A673 (cell line): ENCODE measurements around the gene CERS6. TPM values are rescaled to one million over a fixed set of nuclear protein-coding genes. Genes with fewer than 3 reads are reported as not detected.
A peak's percentile ranks its signal among the peaks of the same experiment; 100 is the strongest.

Experiments
- BruUV-seq: library from RNA; stranded (reverse); fragments of 400-500 nt; replicated peaks from 2 replicates; lab custom pipeline; 2021; lab: Mats Ljungman, UMichigan
- CTCF ChIA-PET: fragments of 300-600 bp; sonication (Branson Sonifier 250); formaldehyde crosslinking; loops from one replicate; lab custom pipeline; 2022; ENCODE audit warnings: antibody characterized with exemption; lab: Charles Lee
- POLR2A ChIA-PET: fragments of 300-600 bp; sonication (Branson Sonifier 250); formaldehyde crosslinking; loops from one replicate; lab custom pipeline; 2022; ENCODE audit warnings: antibody characterized with exemption; ENCODE audit not compliant: low non-redundant PET; lab: Charles Lee
- DNase-seq: peaks from one replicate; pipeline ENCODE4 v3.0.0-alpha.2; 2015; ENCODE audit warnings: low spot score
- H3K27ac ChIP-seq: fragments of 200-600 bp; sonication (generic); 2 replicates; pipeline ENCODE4 v1.5.1; 2016; ENCODE audit warnings: mixed run types, low read depth, mild to moderate bottlenecking, mixed read lengths, antibody characterized with exemption, low read length; ENCODE audit not compliant: poor library complexity, severe bottlenecking
- H3K27me3 ChIP-seq: fragments of 200-600 bp; sonication (generic); replicated peaks from 2 replicates; pipeline ENCODE4 v1.6.1; 2017; ENCODE audit warnings: mixed run types, low read depth, mild to moderate bottlenecking, mixed read lengths, antibody characterized with exemption, low read length; ENCODE audit not compliant: insufficient read depth, poor library complexity
- H3K36me3 ChIP-seq: fragments of 200-600 bp; sonication (generic); 2 replicates; pipeline ENCODE4 v1.6.1; 2016; ENCODE audit warnings: mixed run types, mild to moderate bottlenecking, mixed read lengths, antibody characterized with exemption, low read length; ENCODE audit not compliant: insufficient read depth, poor library complexity, severe bottlenecking
- H3K4me1 ChIP-seq: fragments of 200-600 bp; sonication (generic); 2 replicates; pipeline ENCODE4 v1.6.1; 2017; ENCODE audit warnings: mixed run types, mild to moderate bottlenecking, mixed read lengths, antibody characterized with exemption, low read length; ENCODE audit not compliant: insufficient read depth, poor library complexity, severe bottlenecking
- H3K4me3 ChIP-seq: fragments of 200-600 bp; sonication (generic); 2 replicates; pipeline ENCODE4 v1.5.1; 2016; ENCODE audit warnings: low read depth, mixed run types, mild to moderate bottlenecking, mixed read lengths, low read length; ENCODE audit not compliant: poor library complexity, severe bottlenecking
- H3K9me3 ChIP-seq: fragments of 200-600 bp; sonication (generic); 2 replicates; pipeline ENCODE4 v1.6.1; 2016; ENCODE audit warnings: mixed run types, low read depth, mild to moderate bottlenecking, mixed read lengths, antibody characterized with exemption, low read length; ENCODE audit not compliant: poor library complexity, severe bottlenecking
- EZH2 ChIP-seq: fragments of 200-600 bp; sonication (generic); IDR thresholded peaks from 2 replicates; pipeline ENCODE4 v1.6.1; 2017; ENCODE audit warnings: borderline replicate concordance, low read depth, mild to moderate bottlenecking, mixed read lengths, antibody characterized with exemption, low read length; ENCODE audit not compliant: poor library complexity, severe bottlenecking
- intact Hi-C: fragments of 100-400 bp; cut with micrococcal nuclease; formaldehyde crosslinking; loops from one replicate; pipeline ENCODE4 v1.10.0; 2022; ENCODE audit not compliant: unreplicated experiment
- total RNA-seq: library from RNA; stranded (reverse); gene quantifications from 2 replicates; pipeline ENCODE4 v1.2.3, GENCODE V29; 2021
- TF ChIP-seq, protein P1 (sequence below): fragments of 300-800, 200-600 bp; sonication (generic); conservative IDR thresholded peaks from 2 replicates; pipeline ENCODE4 v1.5.1; 2017; ENCODE audit warnings: low read depth, mild to moderate bottlenecking, antibody characterized with exemption, low read length, moderate library complexity, mixed read lengths

CERS6 gene
- total RNA-seq, 1 experiment from 2014 or later = 12.4 TPM

DNA sequence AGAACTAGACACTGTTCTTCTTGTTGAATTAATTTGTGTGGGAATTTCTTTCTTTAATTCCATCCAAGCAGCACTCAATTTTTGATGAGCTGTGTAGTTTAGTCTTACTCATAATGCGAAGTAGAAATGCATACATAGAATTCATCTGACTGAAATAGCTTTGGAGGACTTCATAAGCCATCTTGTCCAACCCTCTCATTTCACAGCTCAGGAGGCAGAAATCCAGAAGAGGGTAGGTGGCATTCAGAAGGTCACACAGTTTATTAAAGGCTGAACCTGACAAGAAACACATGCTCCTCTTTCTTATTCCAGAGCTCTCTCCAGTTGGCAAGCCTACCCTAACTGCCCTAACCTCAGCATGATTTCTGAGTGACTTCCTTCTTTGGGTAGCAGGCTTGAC lies 177.1 kb downstream of the CERS6 start:
- ChIA-PET CTCF (interaction anchor here (0.7 kb wide), 1 partner anchor 18 kb away, joined by 3 read pairs; no protein-coding TSS in a partner anchor), POLR2A (no interaction called here)
- H3K27me3 ChIP-seq = no peaks in the 10 kb centered on the region
- no peaks in the 10 kb centered on the region for H3K9me3 ChIP-seq
- no peaks in the 10 kb centered on the region for H3K36me3 ChIP-seq
- no peak overlapping the region for H3K4me3 ChIP-seq
- H3K27ac ChIP-seq = no peak overlapping the region
- intact Hi-C loops = no loop called here
- TF ChIP-seq EZH2 = no peak
- TF ChIP-seq, protein P1, sequence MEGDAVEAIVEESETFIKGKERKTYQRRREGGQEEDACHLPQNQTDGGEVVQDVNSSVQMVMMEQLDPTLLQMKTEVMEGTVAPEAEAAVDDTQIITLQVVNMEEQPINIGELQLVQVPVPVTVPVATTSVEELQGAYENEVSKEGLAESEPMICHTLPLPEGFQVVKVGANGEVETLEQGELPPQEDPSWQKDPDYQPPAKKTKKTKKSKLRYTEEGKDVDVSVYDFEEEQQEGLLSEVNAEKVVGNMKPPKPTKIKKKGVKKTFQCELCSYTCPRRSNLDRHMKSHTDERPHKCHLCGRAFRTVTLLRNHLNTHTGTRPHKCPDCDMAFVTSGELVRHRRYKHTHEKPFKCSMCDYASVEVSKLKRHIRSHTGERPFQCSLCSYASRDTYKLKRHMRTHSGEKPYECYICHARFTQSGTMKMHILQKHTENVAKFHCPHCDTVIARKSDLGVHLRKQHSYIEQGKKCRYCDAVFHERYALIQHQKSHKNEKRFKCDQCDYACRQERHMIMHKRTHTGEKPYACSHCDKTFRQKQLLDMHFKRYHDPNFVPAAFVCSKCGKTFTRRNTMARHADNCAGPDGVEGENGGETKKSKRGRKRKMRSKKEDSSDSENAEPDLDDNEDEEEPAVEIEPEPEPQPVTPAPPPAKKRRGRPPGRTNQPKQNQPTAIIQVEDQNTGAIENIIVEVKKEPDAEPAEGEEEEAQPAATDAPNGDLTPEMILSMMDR = no peak
- no peak for DNase-seq
- BruUV-seq = no TSS peak
- H3K4me1 ChIP-seq = peaks cover 10% of the 10 kb centered on the region

DNA sequence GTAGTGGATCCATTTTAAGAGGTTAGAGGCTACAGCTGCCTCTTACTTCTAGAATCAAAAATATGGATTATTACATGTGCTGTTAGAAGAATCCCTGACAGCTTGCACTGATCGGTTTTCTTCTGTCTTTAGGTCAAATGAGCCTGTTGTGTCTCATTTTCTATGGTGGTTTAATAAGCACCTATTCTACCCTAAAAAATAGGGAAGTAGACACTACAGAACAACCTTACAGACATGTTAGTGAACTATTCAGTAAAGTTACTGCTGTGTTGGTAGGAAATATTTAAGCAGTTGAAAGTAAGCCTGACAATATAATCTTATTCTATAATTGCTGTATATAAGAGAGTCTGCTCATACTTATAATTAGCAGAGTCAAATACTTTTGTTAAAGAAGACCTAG lies 177.8 kb downstream of the CERS6 start:
- Histone ChIP-seq H3K4me1 (peaks cover 10% of the 10 kb centered on the region), H3K27ac (no peak overlapping the region), H3K36me3 (no peaks in the 10 kb centered on the region), H3K9me3 (no peaks in the 10 kb centered on the region), H3K27me3 (no peaks in the 10 kb centered on the region), H3K4me3 (no peak overlapping the region)
- no TSS peak for BruUV-seq
- DNase-seq = no peak
- ChIA-PET POLR2A (no interaction called here), CTCF (no interaction called here)
- no peak for TF ChIP-seq EZH2
- TF ChIP-seq, protein P1 = no peak
- intact Hi-C loops = no loop called here

DNA sequence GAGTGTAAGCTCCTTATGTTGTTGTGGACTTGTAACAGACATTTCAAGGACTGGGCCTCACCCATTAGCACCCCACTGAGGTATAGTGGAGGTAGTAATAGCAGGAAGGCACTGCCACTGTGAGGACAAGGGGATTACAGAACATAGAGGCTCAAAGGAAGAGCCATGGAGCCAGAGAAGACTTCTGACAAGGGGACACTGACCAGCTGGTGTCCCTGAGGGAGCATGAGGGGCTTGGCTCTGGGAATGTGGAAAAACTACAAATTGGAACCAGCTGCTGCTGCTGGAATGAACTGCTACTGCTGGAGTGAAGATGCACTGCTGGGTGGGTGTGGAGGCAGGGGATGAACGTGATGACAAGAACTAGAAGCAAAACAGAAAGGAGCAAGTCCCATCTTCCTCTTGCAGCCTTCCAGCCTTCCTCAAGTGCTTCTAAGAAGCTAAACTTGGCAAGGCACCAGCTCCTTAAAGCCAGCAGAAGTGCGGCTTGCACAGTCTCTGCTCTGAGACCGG lies 179.0 kb downstream of the CERS6 start:
- DNase-seq = peak; percentile 55
- no TSS peak for BruUV-seq
- H3K27ac ChIP-seq = no peak overlapping the region
- CTCF ChIA-PET = no interaction called here
- H3K4me1 ChIP-seq = peaks cover 10% of the 10 kb centered on the region
- POLR2A ChIA-PET = interaction anchor here (0.7 kb wide), 1 partner anchor 120 kb away, joined by 3 read pairs; no protein-coding TSS in a partner anchor
- intact Hi-C loops = no loop called here
- H3K36me3 ChIP-seq = no peaks in the 10 kb centered on the region
- no peaks in the 10 kb centered on the region for H3K27me3 ChIP-seq
- no peak overlapping the region for H3K4me3 ChIP-seq
- TF ChIP-seq, protein P1 = no peak
- no peak for TF ChIP-seq EZH2
- H3K9me3 ChIP-seq = no peaks in the 10 kb centered on the region
